AG04450 (cell line): Measurements from ENCODE around the gene TMEM183A. TPM values are rescaled to one million over a fixed set of nuclear protein-coding genes. Genes with fewer than 3 reads are reported as not detected.

Experiments
- CTCF ChIA-PET: fragments of 300-600, 350-600 bp; formaldehyde crosslinking; extraction: SDS; loops from one replicate; lab custom pipeline; 2022; ENCODE audit warnings: antibody characterized with exemption, inconsistent platforms; lab: Charles Lee
- POLR2A ChIA-PET: fragments of 350-600 bp; formaldehyde crosslinking; extraction: SDS; loops from one replicate; lab custom pipeline; 2021; ENCODE audit warnings: antibody characterized with exemption, inconsistent platforms; lab: Yijun Ruan, JAX
- DNase-seq: peaks from one replicate; pipeline ENCODE4 v3.0.0-alpha.2; 2011; ENCODE audit warnings: low read depth, low spot score
- H3K27ac ChIP-seq: one replicate; pipeline ENCODE4 v1.5.1; 2012; ENCODE audit warnings: low read depth, low read length, control low read depth
- H3K27me3 ChIP-seq: one replicate; pipeline ENCODE4 v1.6.0; 2012; ENCODE audit warnings: low read length; ENCODE audit not compliant: control insufficient read depth, insufficient read depth
- H3K4me3 ChIP-seq: 2 replicates; pipeline ENCODE4 v1.5.1; 2011; ENCODE audit warnings: mild to moderate bottlenecking, low read depth, low read length, control low read depth
- H3K9me3 ChIP-seq: 2 replicates; pipeline ENCODE4 v1.5.1; 2012; ENCODE audit warnings: low read length; ENCODE audit not compliant: control insufficient read depth, insufficient read depth
- CTCF ChIP-seq: IDR thresholded peaks from 2 replicates; pipeline ENCODE4 v1.5.1; 2011; ENCODE audit warnings: low read depth, low read length, control low read depth, inconsistent platforms
- polyA plus RNA-seq: library from polyadenylated mRNA; depleted of rRNA; stranded (reverse); fragments of >200 nt; gene quantifications from 2 replicates; pipeline ENCODE4 v1.2.3, GENCODE V29; 2011

Gene TMEM183A
- polyA plus RNA-seq, 1 experiment, result 93.4 TPM

GRCh38 chr1:203057911-203058675 lies 50.9 kb downstream of the TMEM183A start:
- no peak for DNase-seq
- TF ChIP-seq CTCF, result no peak
- Histone ChIP-seq H3K27me3 (peaks cover 20% of the 10 kb centered on the region), H3K27ac (no peak overlapping the region), H3K9me3 (no peaks in the 10 kb centered on the region; the same call in 1 of the 2 replicates), H3K4me3 (no peak overlapping the region)
- CTCF ChIA-PET, result interaction anchor here (0.6 to 3.0 kb wide), 5 partner anchors 18 to 209 kb away, joined by 3 to 16 read pairs (median 4); no protein-coding TSS in a partner anchor
- POLR2A ChIA-PET, result no interaction called here

GRCh38 chr1:203058676-203058935 lies 51.4 kb downstream of the TMEM183A start:
- no peaks in the 10 kb centered on the region; the same call in 1 of the 2 replicates for H3K9me3 ChIP-seq
- TF ChIP-seq CTCF, result no peak
- no peak for DNase-seq
- no peak overlapping the region for H3K27ac ChIP-seq
- H3K27me3 ChIP-seq, result peaks cover 17% of the 10 kb centered on the region
- CTCF ChIA-PET, result interaction anchor here (1.4 to 3.0 kb wide), 2 partner anchors 19 to 22 kb away, joined by 4 to 16 read pairs; no protein-coding TSS in a partner anchor
- POLR2A ChIA-PET, result no interaction called here
- H3K4me3 ChIP-seq, result no peak overlapping the region

GRCh38 chr1:203059485-203059884 lies 52.3 kb downstream of the TMEM183A start:
- DNase-seq, result no peak
- peaks cover 16% of the 10 kb centered on the region for H3K27me3 ChIP-seq
- ChIA-PET CTCF (interaction anchor here (1.4 to 3.0 kb wide), 2 partner anchors 20 to 23 kb away, joined by 4 to 16 read pairs; no protein-coding TSS in a partner anchor), POLR2A (no interaction called here)
- H3K4me3 ChIP-seq, result no peak overlapping the region
- no peak overlapping the region for H3K27ac ChIP-seq
- no peaks in the 10 kb centered on the region; the same call in 1 of the 2 replicates for H3K9me3 ChIP-seq
- TF ChIP-seq CTCF, result no peak

- ChIA-PET POLR2A (no interaction called here), CTCF (no interaction called here)
- H3K27me3 ChIP-seq, result peaks cover 20% of the 10 kb centered on the region
- no peak for TF ChIP-seq CTCF
- no peak overlapping the region for H3K27ac ChIP-seq
- no peak overlapping the region for H3K4me3 ChIP-seq
- no peaks in the 10 kb centered on the region; the same call in 1 of the 2 replicates for H3K9me3 ChIP-seq
- no peak for DNase-seq
Observed at GRCh38 chr1:203060115-203060514, 52.9 kb downstream of the TMEM183A start.

- H3K27ac ChIP-seq, result no peak overlapping the region
- TF ChIP-seq CTCF, result no peak
- H3K4me3 ChIP-seq, result no peak overlapping the region
- ChIA-PET CTCF (interaction anchor here (1.1 kb wide), 1 partner anchor 204 kb away, joined by 3 read pairs; no protein-coding TSS in a partner anchor), POLR2A (no interaction called here)
- DNase-seq, result no peak
- no peaks in the 10 kb centered on the region; the same call in 1 of the 2 replicates for H3K9me3 ChIP-seq
- peaks cover 15% of the 10 kb centered on the region for H3K27me3 ChIP-seq
Observed at GRCh38 chr1:203063287-203063686, 56.1 kb downstream of the TMEM183A start.
